ENCODE data around the gene AP1S1.

Gene AP1S1

DNA sequence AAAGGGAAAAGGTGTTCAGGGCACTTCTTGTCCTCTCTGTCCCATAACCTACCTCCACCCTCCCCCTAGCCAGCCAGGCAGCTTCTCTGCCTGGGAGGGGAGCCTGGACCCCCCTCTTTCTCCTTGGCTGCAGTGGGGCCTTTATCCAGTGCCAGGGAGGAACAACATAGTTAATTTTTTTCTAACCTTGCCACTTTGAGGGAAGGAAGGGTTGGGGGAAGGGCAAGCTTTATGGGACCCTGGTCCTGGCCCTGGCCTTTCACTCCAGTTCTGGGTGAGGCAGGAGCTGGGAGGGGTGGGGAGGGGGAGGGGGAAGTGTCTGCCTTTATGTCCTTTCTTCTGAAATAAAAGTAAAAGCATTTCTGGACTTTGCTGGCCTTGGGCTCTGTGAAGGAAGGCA is 6.6 kb downstream of the AP1S1 start:
- Mint-ChIP-seq H3K9me3 (no peaks in the 10 kb centered on the region), H3K27ac (no peak overlapping the region), H3K27me3 (peaks cover 30% of the 10 kb centered on the region), H3K4me1 (ENCODE audit: low read depth) (peaks cover 21% of the 10 kb centered on the region), H3K36me3 (ENCODE audit: low read depth) (peaks cover 46% of the 10 kb centered on the region), H3K4me3 (no peak overlapping the region)
- DNase-seq: no peak

DNA sequence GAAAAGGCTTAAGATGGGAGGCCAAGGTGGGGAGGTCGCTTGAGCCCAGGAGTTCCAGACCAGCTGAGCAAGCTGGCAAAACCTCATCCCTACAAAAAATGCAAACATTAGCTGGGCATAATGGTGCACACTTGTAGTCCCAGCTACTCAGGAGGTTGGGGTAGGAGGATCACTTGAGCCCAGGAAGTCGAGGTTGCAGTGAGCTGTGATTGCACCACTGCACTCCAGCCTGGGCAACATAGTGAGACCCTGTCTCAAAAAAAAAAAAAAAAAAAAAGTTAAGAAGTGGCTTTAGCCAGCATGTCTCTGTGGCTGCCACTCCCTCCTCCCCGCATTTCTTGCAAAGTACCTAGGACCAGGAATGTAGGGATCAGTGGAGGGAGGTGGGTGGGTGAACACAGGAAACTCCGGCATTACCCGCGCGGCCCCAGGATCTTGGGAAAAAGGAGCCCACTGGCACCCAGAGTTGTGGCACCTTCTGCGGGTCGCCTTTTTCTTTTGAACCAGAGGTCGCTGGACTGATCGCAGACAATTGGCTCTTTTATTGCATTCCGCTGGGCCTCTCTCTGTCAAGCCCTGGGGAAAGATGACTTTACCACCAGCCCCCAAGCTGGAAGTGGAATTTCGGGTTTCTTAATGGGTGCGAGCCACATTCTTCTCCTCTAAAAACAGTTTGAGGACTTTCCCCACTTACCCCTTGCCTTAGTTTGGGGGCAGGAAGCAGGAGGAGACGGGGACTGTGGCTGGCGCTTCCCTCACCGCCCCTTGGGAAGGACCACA is 7.6 kb downstream of the AP1S1 start:
- peaks cover 38% of the 10 kb centered on the region for H3K27me3 Mint-ChIP-seq
- no peak overlapping the region for H3K27ac Mint-ChIP-seq
- DNase-seq: no peak
- peaks cover 27% of the 10 kb centered on the region for H3K4me1 Mint-ChIP-seq (ENCODE audit: low read depth)
- H3K9me3 Mint-ChIP-seq: no peaks in the 10 kb centered on the region
- H3K4me3 Mint-ChIP-seq: peak overlapping the region; percentile 57
- H3K36me3 Mint-ChIP-seq (ENCODE audit: low read depth): peaks cover 40% of the 10 kb centered on the region

DNA sequence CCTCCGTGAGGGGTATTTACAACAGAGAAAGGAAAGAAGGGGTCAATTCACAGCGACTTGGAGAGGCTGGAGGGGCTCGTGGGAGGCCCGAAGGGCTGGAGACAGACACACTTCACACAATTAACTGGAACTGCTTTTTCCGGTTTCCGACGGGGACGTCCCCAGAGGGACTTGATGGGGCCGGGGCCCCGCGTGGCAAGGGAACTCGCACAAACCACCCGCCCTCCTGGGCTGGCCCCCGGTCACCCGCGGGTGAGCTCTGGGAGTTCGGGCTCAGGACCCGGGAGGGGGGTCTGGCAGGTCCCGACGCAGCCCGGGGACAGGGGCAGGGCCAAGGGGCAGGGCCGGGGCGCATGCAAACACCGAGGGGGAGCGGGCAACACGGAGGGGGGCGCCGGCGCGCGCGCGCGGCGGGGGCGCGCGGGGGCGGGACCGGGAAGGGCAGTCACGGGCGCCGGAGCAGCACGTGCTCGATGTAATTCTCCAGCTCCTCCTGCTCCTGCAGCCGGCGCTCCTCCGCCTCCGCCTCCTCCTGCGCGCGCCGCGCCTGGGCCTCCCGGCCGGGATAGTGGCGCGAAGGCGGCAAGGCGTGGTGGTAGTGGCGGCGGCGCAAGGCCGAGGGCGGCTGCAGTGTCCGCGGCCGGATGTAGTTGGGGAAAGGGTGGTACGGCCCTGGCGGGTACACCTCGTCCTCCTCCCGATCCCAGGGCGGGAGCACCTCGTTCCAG is 8.4 kb downstream of the AP1S1 start:
- H3K9me3 Mint-ChIP-seq: no peaks in the 10 kb centered on the region
- peaks cover 47% of the 10 kb centered on the region for H3K27me3 Mint-ChIP-seq
- peak; percentile 52 for DNase-seq

DNA sequence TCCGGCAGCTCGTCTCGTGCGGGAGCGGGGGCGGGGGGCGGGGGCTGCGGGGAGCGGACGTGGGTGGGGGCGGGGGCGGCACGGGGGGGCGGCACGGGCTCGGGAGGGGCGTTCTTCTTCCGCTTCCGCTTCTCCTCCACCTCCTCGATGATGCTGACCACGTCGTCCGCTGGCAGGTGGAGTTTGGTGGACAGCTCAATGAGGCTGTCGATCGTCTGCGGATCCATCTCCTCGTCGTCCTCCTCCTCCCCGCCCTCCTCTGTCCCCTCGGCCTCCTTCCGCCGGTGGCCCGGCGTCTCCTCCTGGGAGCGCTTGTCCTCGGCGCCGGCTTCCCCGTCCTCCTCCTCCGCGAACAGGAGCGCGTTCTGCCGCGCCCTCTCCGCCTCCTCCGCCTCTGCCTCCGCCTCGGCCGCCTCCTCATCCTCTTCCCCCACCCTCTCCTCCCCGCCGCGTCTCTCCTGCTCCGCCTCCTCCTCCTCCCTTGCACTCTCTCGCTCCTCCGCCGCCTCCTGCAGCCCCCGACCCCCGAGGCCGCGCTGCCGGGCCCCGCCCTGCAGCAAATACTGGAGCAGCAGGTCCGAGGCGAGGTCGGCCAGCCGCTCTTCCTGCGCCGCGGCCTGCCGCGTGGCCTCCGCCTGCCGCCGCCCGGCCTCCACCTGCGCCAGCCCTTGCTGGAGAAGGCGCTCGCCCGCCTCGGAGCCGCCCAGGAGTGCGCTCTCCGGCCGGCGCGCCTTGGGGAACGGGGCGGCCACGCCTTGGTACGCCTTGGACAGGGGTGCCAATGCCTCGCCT is 9.2 kb downstream of the AP1S1 start:
- Mint-ChIP-seq H3K27ac (no peak overlapping the region), H3K27me3 (peaks cover 54% of the 10 kb centered on the region)

More for the DNA sequence above, 8.4 kb downstream of the AP1S1 start:
- Mint-ChIP-seq H3K36me3 (ENCODE audit: low read depth) (peaks cover 32% of the 10 kb centered on the region), H3K27ac (no peak overlapping the region), H3K4me3 (peak overlapping the region; percentile 57), H3K4me1 (ENCODE audit: low read depth) (peaks cover 34% of the 10 kb centered on the region)

DNA sequence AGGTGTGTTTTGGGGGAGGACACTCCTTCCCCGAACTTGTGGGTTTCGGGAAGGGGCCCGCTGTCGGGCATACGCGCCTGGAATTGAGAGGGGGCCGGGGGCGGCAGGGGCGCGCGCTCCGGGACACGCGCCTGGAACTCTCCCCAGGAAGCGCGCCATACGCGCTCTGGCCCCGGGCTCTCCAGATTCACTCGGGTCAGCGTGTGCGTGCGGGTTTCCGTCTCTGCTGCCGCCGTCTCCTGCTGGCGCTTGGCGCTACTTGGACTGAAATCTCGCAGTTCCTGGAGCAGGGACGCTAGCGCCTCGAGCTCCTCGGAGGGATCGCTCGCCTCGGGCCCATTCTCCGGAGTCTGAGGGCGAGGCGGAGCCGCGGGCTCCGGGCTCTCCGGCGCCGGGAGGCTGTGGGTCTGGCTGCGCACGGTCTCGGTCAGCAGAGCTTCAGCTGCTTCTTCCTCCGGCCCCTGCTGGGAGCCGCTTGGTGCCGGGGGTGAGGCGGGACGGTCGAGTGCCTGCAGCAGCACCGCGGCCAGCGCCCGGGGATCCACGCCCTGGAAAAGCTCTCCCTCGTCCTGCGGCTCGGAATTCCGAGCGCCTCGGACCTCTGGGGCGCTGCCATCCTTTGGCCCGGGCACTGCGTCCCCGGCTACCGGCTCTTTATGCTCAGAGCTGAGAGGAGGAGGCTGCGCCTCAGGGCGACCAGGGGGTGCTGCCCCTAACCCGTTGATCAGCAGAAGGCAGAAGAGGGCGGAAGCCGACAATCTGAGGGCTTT is 10.0 kb downstream of the AP1S1 start:
- H3K9me3 Mint-ChIP-seq: no peaks in the 10 kb centered on the region
- peaks cover 18% of the 10 kb centered on the region for H3K36me3 Mint-ChIP-seq (ENCODE audit: low read depth)
- peaks cover 61% of the 10 kb centered on the region for H3K27me3 Mint-ChIP-seq
- H3K27ac Mint-ChIP-seq: no peak overlapping the region
- DNase-seq: peak; percentile 52
- peaks cover 46% of the 10 kb centered on the region for H3K4me1 Mint-ChIP-seq (ENCODE audit: low read depth)
- H3K4me3 Mint-ChIP-seq: peak overlapping the region; percentile 20

More for the DNA sequence above, 9.2 kb downstream of the AP1S1 start:
- Mint-ChIP-seq H3K36me3 (ENCODE audit: low read depth) (peaks cover 25% of the 10 kb centered on the region), H3K4me1 (ENCODE audit: low read depth) (peaks cover 39% of the 10 kb centered on the region), H3K4me3 (peak overlapping the region; percentile 62), H3K9me3 (no peaks in the 10 kb centered on the region)
- peak; percentile 53 for DNase-seq

DNA sequence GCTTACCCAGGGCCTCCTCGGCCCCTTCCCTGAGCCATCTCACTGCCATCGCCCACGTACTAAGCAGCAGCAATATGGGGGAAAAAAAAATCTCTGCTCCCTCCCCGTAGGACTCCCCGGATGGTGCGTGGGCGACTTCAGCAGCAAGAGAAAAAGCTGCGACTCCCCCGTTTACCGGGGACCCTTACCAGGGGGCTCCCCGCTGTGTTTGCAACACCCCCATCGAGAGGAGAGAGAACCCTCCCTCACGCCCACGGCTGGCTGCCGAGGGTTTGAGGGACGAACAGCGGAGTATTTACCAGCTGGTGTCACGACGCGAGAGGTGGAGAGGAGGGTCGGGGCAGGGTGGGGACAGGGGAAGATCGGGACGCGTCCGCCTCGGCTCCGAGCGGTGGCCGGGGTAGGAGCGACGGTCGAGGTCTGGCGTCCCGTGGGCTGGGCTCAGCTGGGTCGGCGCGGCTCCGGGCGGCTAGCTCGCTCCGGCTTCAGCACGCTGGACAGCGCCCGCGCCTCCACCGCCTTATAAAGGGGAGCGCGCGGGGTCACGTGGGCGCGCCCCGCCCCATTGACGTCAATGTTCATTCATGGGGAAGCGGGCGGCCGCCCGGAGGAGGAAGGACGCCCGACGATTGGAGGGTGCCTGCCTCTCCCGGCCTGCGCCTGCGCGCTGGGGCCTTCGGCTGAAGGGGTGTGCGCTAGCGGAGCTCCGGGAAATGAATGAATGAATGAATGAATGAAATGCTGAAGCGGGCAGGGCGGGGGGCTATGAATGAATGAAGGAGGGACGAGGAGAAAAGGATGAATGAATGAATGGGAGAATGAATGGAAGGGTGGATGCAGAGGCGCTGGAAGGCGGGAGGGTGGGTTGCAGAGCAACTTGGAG is 11.0 kb downstream of the AP1S1 start, which contains the start of gene VGF:
VGF (minus strand) TSS at position 495 of the 883 bp plus-strand sequence. CDS start 726 bp downstream, outside the sequence.
- H3K36me3 Mint-ChIP-seq (ENCODE audit: low read depth): peaks cover 9% of the 10 kb centered on the region
- peaks cover 55% of the 10 kb centered on the region for H3K4me1 Mint-ChIP-seq (ENCODE audit: low read depth)
- no peaks in the 10 kb centered on the region for H3K9me3 Mint-ChIP-seq
- peaks cover 72% of the 10 kb centered on the region for H3K27me3 Mint-ChIP-seq
- DNase-seq: peak; percentile 94
- H3K4me3 Mint-ChIP-seq: peak within 1 kb of the TSS; percentile 70
- H3K27ac Mint-ChIP-seq: peak within 1 kb of the TSS; percentile 44

DNA sequence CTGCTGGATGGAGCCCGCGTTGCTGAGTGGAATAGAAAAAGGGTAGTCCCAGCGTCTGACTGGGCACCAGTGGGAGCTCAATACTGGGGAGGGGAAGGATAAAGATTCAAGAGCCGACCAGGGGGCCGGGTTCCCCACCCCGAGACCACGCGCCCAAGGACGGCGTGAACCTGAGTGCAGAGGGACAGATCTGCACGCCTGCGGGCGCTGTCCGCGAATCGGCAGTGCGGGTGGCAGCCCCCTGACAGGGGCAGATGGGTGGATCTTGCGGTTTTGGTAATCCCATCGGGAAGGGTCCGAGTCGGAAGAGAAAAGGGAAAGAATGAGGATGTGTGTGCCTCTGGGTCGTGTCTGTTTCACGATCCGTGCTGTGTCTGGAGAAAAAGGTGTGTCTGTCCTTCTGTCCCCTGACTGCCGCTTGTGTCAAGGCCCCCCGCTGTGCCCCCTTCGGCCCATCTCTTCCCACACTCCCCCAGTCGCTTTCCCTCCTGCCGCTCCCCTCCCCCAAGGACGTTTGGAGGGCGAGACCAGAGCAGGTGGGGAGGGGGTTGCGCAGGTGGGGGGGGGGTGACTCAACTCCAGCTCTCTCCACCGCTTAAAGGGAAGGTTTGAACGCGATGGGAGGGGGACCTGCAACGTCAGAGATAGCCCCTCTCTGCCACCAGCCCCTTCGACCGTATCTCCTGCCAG is 11.8 kb downstream of the AP1S1 start:
- Mint-ChIP-seq H3K27ac (no peak overlapping the region), H3K27me3 (peaks cover 79% of the 10 kb centered on the region), H3K4me1 (ENCODE audit: low read depth) (peaks cover 63% of the 10 kb centered on the region), H3K36me3 (ENCODE audit: low read depth) (peaks cover 4% of the 10 kb centered on the region), H3K9me3 (no peaks in the 10 kb centered on the region), H3K4me3 (peak overlapping the region; percentile 70)
- DNase-seq: no peak

DNA sequence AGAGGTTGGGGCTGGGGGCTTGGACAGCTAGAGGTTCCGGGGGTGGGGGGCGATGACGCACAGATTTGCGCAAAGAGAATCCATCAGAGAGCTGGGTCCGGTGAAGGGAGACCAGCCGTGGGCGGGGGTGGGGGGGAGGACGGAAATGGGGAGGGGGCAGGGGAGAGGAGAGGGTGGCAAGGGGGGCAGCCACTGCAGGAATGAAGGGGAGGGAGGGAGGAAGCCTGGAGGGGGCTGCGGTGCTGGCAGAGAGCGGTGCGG is 12.3 kb downstream of the AP1S1 start:
- Mint-ChIP-seq H3K27me3 (peaks cover 79% of the 10 kb centered on the region), H3K4me3 (no peak overlapping the region), H3K9me3 (no peaks in the 10 kb centered on the region), H3K4me1 (ENCODE audit: low read depth) (peaks cover 68% of the 10 kb centered on the region), H3K27ac (no peak overlapping the region), H3K36me3 (ENCODE audit: low read depth) (peaks cover under 1% of the 10 kb centered on the region)
- no peak for DNase-seq

DNA sequence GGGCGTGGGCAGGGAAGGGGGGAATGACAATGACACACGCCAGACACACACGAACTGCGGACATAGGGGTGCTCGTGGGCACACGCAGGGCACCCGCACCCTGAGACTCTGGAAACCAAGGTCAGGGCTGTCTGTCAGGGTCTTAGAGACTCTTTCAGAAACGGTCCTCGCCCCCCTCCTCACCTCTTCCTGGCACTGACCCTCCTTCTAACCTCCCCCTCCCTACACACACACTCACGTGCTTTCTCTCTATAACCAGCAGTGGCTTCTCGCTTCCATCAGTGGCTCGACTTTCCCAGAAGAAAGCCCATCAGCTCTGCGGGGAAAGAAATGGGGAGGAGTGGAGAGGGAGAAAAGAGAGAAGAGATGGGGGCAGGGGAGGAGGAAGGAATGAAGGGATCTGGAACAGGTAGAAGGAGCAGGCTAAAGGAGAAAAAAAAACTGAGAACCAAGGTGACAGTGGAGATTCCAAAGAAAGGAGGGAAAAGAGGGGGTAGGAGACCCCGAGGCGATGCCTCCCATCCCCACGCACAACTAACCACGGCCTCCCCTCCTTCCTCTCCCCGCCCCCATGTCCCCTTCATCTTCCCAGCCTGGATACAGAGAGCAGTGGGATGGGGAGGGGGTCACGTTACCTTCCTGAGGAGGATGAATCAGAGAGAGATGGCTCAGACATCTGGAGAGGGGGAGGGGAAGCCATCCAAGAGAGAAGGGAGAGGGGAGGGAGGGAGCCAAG is 12.8 kb downstream of the AP1S1 start:
- H3K27me3 Mint-ChIP-seq: peaks cover 83% of the 10 kb centered on the region
- H3K4me3 Mint-ChIP-seq: no peak overlapping the region
- peaks cover 73% of the 10 kb centered on the region for H3K4me1 Mint-ChIP-seq (ENCODE audit: low read depth)
- no peak overlapping the region for H3K27ac Mint-ChIP-seq
- H3K36me3 Mint-ChIP-seq (ENCODE audit: low read depth): no peaks in the 10 kb centered on the region
- no peaks in the 10 kb centered on the region for H3K9me3 Mint-ChIP-seq
- DNase-seq: no peak

DNA sequence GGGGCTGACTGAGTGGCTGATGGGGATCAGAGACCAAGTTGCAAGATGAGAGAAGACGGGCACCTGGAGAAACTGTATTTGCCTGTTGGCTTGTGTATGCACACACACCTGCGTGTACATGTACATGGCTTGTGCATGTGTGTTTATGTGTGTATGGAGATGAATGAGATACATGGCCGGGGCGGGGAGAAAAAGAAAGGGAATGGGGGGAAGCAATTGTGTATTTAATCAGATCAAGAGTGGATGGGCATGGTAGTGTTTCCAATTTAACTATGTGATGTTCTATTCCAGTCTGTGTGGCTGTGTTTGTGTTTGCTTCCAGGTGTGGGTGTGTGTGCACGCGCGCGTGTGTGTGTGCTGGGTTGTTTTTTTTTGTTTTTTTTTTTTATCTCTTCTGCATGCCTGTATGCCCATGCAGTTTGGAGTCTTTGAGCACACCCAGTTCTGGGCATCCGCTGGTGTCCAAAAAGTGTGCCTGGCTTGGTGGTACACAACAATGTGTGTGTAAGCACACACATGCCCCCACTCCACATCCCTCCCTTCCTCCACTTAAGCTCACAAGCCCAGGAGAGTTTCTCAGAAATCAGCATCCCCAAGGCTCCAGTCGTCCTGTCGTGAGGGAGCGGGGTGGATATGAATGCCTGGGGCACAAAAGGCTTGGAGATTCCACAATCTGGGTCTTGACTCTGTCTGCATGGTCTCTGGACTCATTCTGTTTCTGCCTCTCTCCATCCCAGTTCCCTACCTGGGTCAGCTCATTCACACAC is 13.6 kb downstream of the AP1S1 start:
- H3K27me3 Mint-ChIP-seq: peaks cover 83% of the 10 kb centered on the region
- H3K4me3 Mint-ChIP-seq: no peak overlapping the region
- H3K4me1 Mint-ChIP-seq (ENCODE audit: low read depth): peaks cover 72% of the 10 kb centered on the region

DNA sequence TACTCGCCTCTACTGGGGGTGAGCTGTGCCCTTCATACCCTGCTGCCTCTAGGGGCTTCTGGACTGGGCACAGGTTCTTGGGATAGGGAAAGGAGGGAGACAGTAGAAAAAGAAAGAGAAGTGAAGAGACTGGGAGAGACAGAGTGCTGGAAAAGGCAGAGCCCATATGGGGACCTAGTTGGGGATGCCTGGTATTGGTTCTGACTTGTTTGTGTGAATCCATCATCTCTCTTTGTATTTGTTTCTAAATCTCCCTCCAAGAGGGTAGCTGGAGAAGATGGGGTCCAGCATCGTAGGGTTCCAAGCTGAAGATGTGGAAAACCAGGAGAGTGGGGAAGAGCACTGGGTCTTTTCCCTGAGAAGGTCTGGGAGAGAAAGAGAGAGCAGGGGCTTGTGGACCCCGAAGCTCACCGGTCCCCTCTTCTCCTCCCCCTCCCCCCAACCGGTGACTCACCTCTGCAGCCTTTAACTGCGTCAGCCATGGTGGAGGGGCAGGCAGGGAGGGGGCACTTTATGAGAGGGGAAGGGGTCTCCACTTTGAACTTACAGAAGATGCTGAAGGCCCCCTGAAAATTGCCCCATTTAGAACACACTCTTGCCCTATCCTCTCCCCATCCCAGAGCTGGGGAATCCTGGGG is 14.3 kb downstream of the AP1S1 start:
- H3K9me3 Mint-ChIP-seq: no peaks in the 10 kb centered on the region
- H3K27me3 Mint-ChIP-seq: peaks cover 87% of the 10 kb centered on the region
- no peak overlapping the region for H3K4me3 Mint-ChIP-seq
- H3K27ac Mint-ChIP-seq: no peak overlapping the region
- peaks cover 76% of the 10 kb centered on the region for H3K4me1 Mint-ChIP-seq (ENCODE audit: low read depth)
- no peak for DNase-seq
- no peaks in the 10 kb centered on the region for H3K36me3 Mint-ChIP-seq (ENCODE audit: low read depth)

More for the DNA sequence above, 13.6 kb downstream of the AP1S1 start:
- Mint-ChIP-seq H3K36me3 (ENCODE audit: low read depth) (no peaks in the 10 kb centered on the region), H3K27ac (no peak overlapping the region), H3K9me3 (no peaks in the 10 kb centered on the region)
- no peak for DNase-seq

Data from activated T-cell treated with anti-CD3 and anti-CD28 coated beads, Interleukin-2, amount 50 U/mL, for 24 hours (primary cell).